ENCODE measurements around the gene DZIP1L. TPM values are rescaled to one million over a fixed set of nuclear protein-coding genes. Genes with fewer than 3 reads are reported as not detected.
"Not testable (repeated sequence)": the region's sequence is repeated elsewhere in the genome, so short reads cannot be mapped to it uniquely, and the experiment has no call there.

Gene DZIP1L
- total RNA-seq, 1 experiment from 2014 or later: 3.8 TPM

DNA sequence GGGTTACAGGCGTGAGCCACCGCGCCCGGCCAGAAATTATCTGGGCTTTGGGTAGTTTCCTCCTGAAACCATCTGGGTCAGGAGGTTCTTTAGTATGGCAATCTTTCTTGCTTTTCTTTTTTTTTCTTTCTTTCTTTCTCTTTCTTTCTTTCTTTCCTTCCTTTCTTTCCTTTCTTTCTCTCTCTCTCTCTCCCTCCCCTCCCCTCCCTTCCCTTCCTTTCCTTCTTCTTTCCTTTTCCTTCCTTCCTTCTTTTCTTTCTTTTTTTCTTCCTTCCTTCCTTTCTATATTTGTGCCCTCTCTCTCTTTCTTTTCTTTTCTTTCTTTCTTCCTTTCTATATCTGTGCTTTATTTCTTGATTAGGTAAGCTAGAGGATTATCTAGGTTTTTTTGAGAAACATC, 42.3 kb upstream of the DZIP1L start:
- ATAC-seq: no peak
- H3K4me2 ChIP-seq (ENCODE audit: low read length): no peak overlapping the region
- intact Hi-C loops (cut with micrococcal nuclease): no loop called here
- no peak overlapping the region for H3K9ac ChIP-seq (ENCODE audit: low read length)
- H3K27me3 ChIP-seq (ENCODE audit: low read length): no peaks in the 10 kb centered on the region
- DNase-seq: no peak
- H3K4me1 ChIP-seq (ENCODE audit: insufficient read depth, low read length): no peaks in the 10 kb centered on the region
- POLR2A ChIA-PET (ENCODE audit: unreplicated experiment): no interaction called here
- BruUV-seq (replicated peaks): no TSS peak
- no peak overlapping the region for H2AFZ ChIP-seq (ENCODE audit: low read length)
- no peaks in the 10 kb centered on the region for H4K20me1 ChIP-seq (ENCODE audit: low read length)
- H3K9me3 ChIP-seq (ENCODE audit: low read length): no peaks in the 10 kb centered on the region
- H3K9me2 ChIP-seq (replicated peaks; ENCODE audit: low read length): no peaks in the 10 kb centered on the region
- peaks cover 8% of the 10 kb centered on the region; the same call in 1 of the 2 replicates for H3K36me3 ChIP-seq (ENCODE audit: low read depth, low read length)
- H3F3A ChIP-seq (ENCODE audit: low read length, unreplicated experiment): no peaks in the 10 kb centered on the region
- CTCF ChIA-PET: no interaction called here
- no peaks in the 10 kb centered on the region for H3K79me2 ChIP-seq (ENCODE audit: low read length)
- H3K4me3 ChIP-seq (ENCODE audit: low read length): no peak overlapping the region
- no peak overlapping the region for H3K27ac ChIP-seq (ENCODE audit: low read length)
- TF ChIP-seq EZH2 (IDR thresholded peaks at IDR 0.05; ENCODE audit: low read length, unreplicated experiment) (no peak), CTCF (conservative IDR thresholded peaks at IDR 0.05; ENCODE audit: low read depth, low read length) (no peak), EZH2phosphoT487 (IDR thresholded peaks at IDR 0.05; ENCODE audit: borderline replicate concordance, low read length) (no peak)

DNA sequence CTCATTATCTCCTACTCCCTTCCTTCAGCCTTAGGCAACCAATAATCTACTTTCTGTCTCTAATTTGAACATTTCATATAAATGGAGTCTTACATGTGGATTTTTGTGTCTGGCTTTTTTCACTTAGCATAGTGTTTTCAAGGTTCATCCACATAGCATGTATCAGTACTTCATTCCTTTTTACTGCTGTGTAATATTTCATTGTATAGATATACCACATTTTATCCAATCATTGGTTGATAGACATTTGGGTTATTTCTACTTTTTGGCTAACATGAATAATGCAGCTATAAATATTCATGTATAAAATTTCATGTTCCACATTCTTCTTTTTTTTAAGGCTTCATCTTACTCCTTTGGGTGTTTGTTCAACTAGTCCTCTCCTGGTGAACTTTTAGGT, 39.1 kb upstream of the DZIP1L start:
- H3K9me3 ChIP-seq (ENCODE audit: low read length): no peaks in the 10 kb centered on the region
- intact Hi-C loops (cut with micrococcal nuclease): no loop called here
- no peaks in the 10 kb centered on the region for H3K79me2 ChIP-seq (ENCODE audit: low read length)
- H3K27ac ChIP-seq (ENCODE audit: low read length): no peak overlapping the region
- H3K4me1 ChIP-seq (ENCODE audit: insufficient read depth, low read length): no peaks in the 10 kb centered on the region
- no peaks in the 10 kb centered on the region for H3K9me2 ChIP-seq (replicated peaks; ENCODE audit: low read length)
- DNase-seq (no peak), ATAC-seq (no peak)
- no peaks in the 10 kb centered on the region for H3K27me3 ChIP-seq (ENCODE audit: low read length)
- H3K4me2 ChIP-seq (ENCODE audit: low read length): no peak overlapping the region
- H4K20me1 ChIP-seq (ENCODE audit: low read length): no peaks in the 10 kb centered on the region
- no peak overlapping the region for H3K9ac ChIP-seq (ENCODE audit: low read length)
- no peak overlapping the region for H2AFZ ChIP-seq (ENCODE audit: low read length)
- H3F3A ChIP-seq (ENCODE audit: low read length, unreplicated experiment): no peaks in the 10 kb centered on the region
- TF ChIP-seq EZH2 (IDR thresholded peaks at IDR 0.05; ENCODE audit: low read length, unreplicated experiment): no peak
- no peak for TF ChIP-seq CTCF (conservative IDR thresholded peaks at IDR 0.05; ENCODE audit: low read depth, low read length)
- no peak for TF ChIP-seq EZH2phosphoT487 (IDR thresholded peaks at IDR 0.05; ENCODE audit: borderline replicate concordance, low read length)
- ChIA-PET POLR2A (ENCODE audit: unreplicated experiment) (no interaction called here), CTCF (no interaction called here)
- no TSS peak for BruUV-seq (replicated peaks)
- H3K4me3 ChIP-seq (ENCODE audit: low read length): no peak overlapping the region
- no peaks in the 10 kb centered on the region for H3K36me3 ChIP-seq (ENCODE audit: low read depth, low read length)

DNA sequence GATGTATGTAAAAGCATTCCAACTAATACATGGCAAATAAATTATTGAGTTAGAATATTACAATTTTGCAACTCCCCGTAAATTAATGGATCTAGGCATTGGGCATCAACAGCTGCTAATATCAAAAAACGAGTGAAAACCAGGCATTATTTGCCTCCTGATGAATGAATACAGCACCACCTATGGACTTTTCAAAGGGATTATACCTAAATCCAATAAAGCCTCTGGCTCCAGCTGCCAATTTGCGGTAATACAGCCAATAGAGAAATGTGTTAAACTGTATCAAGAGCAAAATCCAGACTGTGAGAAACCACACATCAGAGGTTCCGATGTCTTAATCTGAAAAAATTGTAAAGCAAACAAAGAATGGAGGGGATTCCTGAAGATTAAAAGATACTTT, 33.1 kb upstream of the DZIP1L start:
- no TSS peak for BruUV-seq (replicated peaks)
- Histone ChIP-seq H3K9me2 (replicated peaks; ENCODE audit: low read length) (no peaks in the 10 kb centered on the region), H3K4me2 (ENCODE audit: low read length) (no peak overlapping the region), H3K27ac (ENCODE audit: low read length) (no peak overlapping the region), H3F3A (ENCODE audit: low read length, unreplicated experiment) (no peaks in the 10 kb centered on the region), H3K9me3 (ENCODE audit: low read length) (no peaks in the 10 kb centered on the region), H3K9ac (ENCODE audit: low read length) (no peak overlapping the region), H4K20me1 (ENCODE audit: low read length) (no peaks in the 10 kb centered on the region), H3K27me3 (ENCODE audit: low read length) (no peaks in the 10 kb centered on the region), H3K36me3 (ENCODE audit: low read depth, low read length) (no peaks in the 10 kb centered on the region), H2AFZ (ENCODE audit: low read length) (no peak overlapping the region), H3K79me2 (ENCODE audit: low read length) (no peaks in the 10 kb centered on the region), H3K4me1 (ENCODE audit: insufficient read depth, low read length) (no peaks in the 10 kb centered on the region), H3K4me3 (ENCODE audit: low read length) (no peak overlapping the region)
- CTCF ChIA-PET: interaction anchor here (0.6 kb wide), 1 partner anchor 29 kb away, joined by 3 read pairs; no protein-coding TSS in a partner anchor
- POLR2A ChIA-PET (ENCODE audit: unreplicated experiment): no interaction called here
- intact Hi-C loops (cut with micrococcal nuclease): no loop called here
- DNase-seq (peak; percentile 3), ATAC-seq (0 out of 2 replicates have a peak, but pooled peaks have one; percentile 31)
- TF ChIP-seq EZH2 (IDR thresholded peaks at IDR 0.05; ENCODE audit: low read length, unreplicated experiment): no peak
- TF ChIP-seq CTCF (conservative IDR thresholded peaks at IDR 0.05; ENCODE audit: low read depth, low read length): 0 out of 2 replicates have a peak, but pooled peaks have one; percentile 25

- DNase-seq; H3K79me2 ChIP-seq (ENCODE audit: low read length); H3K36me3 ChIP-seq (ENCODE audit: low read depth, low read length); BruUV-seq (replicated peaks); H3K9me3 ChIP-seq (ENCODE audit: low read length); H4K20me1 ChIP-seq (ENCODE audit: low read length); H3K27ac ChIP-seq (ENCODE audit: low read length); ATAC-seq; H3K4me3 ChIP-seq (ENCODE audit: low read length); H3K9me2 ChIP-seq (replicated peaks; ENCODE audit: low read length); intact Hi-C loops (cut with micrococcal nuclease); H3K27me3 ChIP-seq (ENCODE audit: low read length); H3K4me2 ChIP-seq (ENCODE audit: low read length); H3K9ac ChIP-seq (ENCODE audit: low read length); H3K4me1 ChIP-seq (ENCODE audit: insufficient read depth, low read length); CTCF ChIA-PET; H3F3A ChIP-seq (ENCODE audit: low read length, unreplicated experiment); H2AFZ ChIP-seq (ENCODE audit: low read length); POLR2A ChIA-PET (ENCODE audit: unreplicated experiment): not testable (repeated sequence)
Observed at GRCh38 chr3:138142181-138142580, 26.8 kb upstream of the DZIP1L start.

All from PC-3 (cell line).